ENCODE data around the gene ENC1.

DNA sequence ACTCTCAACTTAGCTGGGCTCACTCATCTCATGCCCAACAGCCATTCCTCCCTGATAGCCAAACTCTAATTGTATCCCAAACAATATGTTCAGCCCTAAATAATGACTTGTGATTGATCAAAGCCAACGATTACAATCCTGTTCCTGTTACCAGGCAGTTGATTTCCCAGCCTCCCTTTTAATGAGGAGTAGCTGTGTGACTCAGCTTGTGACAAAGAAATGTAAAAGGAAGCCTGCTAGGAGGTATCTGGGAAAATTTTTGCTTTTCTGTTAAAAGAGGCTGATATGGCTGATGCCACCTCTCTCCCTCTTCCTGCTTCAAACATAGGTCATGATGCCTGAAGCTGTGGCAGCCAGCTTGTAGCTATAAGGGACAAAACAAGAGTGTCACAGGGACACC lies 19.6 kb upstream of the ENC1 start:
- TF ChIP-seq, protein P1, sequence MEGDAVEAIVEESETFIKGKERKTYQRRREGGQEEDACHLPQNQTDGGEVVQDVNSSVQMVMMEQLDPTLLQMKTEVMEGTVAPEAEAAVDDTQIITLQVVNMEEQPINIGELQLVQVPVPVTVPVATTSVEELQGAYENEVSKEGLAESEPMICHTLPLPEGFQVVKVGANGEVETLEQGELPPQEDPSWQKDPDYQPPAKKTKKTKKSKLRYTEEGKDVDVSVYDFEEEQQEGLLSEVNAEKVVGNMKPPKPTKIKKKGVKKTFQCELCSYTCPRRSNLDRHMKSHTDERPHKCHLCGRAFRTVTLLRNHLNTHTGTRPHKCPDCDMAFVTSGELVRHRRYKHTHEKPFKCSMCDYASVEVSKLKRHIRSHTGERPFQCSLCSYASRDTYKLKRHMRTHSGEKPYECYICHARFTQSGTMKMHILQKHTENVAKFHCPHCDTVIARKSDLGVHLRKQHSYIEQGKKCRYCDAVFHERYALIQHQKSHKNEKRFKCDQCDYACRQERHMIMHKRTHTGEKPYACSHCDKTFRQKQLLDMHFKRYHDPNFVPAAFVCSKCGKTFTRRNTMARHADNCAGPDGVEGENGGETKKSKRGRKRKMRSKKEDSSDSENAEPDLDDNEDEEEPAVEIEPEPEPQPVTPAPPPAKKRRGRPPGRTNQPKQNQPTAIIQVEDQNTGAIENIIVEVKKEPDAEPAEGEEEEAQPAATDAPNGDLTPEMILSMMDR (IDR thresholded peaks at IDR 0.05) = no peak
- no peak for TF ChIP-seq POLR2A (IDR thresholded peaks at IDR 0.05)
